Kidney epithelial cell (primary cell): ENCODE measurements around the gene CTR9. TPM values are rescaled to one million over a fixed set of nuclear protein-coding genes. Genes with fewer than 3 reads are reported as not detected.

ENCODE experiments used
- DNase-seq: peaks from one replicate; pipeline ENCODE4 v3.0.0-alpha.2; 2010; ENCODE audit warnings: low read depth
- H3K27me3 ChIP-seq: 2 replicates; pipeline ENCODE4 v1.6.0; 2011; ENCODE audit warnings: low read length; ENCODE audit not compliant: control insufficient read depth, insufficient read depth
- H3K36me3 ChIP-seq: 2 replicates; pipeline ENCODE4 v1.5.1; 2011; ENCODE audit warnings: low read length; ENCODE audit not compliant: control insufficient read depth, insufficient read depth
- H3K4me3 ChIP-seq: 2 replicates; pipeline ENCODE4 v1.5.1; 2011; ENCODE audit warnings: low read depth, mild to moderate bottlenecking, control low read depth, low read length
- CTCF ChIP-seq: IDR thresholded peaks from 2 replicates; pipeline ENCODE4 v1.5.1; 2011; ENCODE audit warnings: mild to moderate bottlenecking, moderate library complexity, low read length, control low read depth, inconsistent platforms; ENCODE audit not compliant: insufficient read depth, poor library complexity, severe bottlenecking
- total RNA-seq: library from RNA; depleted of rRNA; stranded (reverse); fragments of >200 nt; gene quantifications from 2 replicates; pipeline ENCODE4 v1.2.3, GENCODE V29; 2015

CTR9 gene
- total RNA-seq, 1 donor from 2014 or later, result 23.1 TPM

- DNase-seq, result no peak
Measured at GRCh38 chr11:10778217-10778970, 27.3 kb downstream of the CTR9 start.

GRCh38 chr11:10779086-10779485 is 28.0 kb downstream of the CTR9 start:
- Histone ChIP-seq H3K4me3 (no peak overlapping the region), H3K36me3 (peaks cover 2% of the 10 kb centered on the region), H3K27me3 (no peaks in the 10 kb centered on the region)
- TF ChIP-seq CTCF, result no peak
- no peak for DNase-seq

More at GRCh38 chr11:10778217-10778970, 27.3 kb downstream of the CTR9 start:
- Histone ChIP-seq H3K36me3 (peaks cover 2% of the 10 kb centered on the region), H3K4me3 (no peak overlapping the region), H3K27me3 (no peaks in the 10 kb centered on the region)
- TF ChIP-seq CTCF, result no peak

GRCh38 chr11:10780040-10780439 is 29.0 kb downstream of the CTR9 start:
- no peaks in the 10 kb centered on the region for H3K36me3 ChIP-seq
- no peak for DNase-seq
- H3K4me3 ChIP-seq, result no peak overlapping the region
- no peaks in the 10 kb centered on the region for H3K27me3 ChIP-seq
- TF ChIP-seq CTCF, result no peak

GRCh38 chr11:10784232-10785145 is 33.4 kb downstream of the CTR9 start:
- no peaks in the 10 kb centered on the region for H3K27me3 ChIP-seq
- no peaks in the 10 kb centered on the region for H3K36me3 ChIP-seq
- no peak for TF ChIP-seq CTCF
- no peak overlapping the region for H3K4me3 ChIP-seq
- DNase-seq, result no peak

- Histone ChIP-seq H3K36me3 (no peaks in the 10 kb centered on the region), H3K4me3 (no peak overlapping the region), H3K27me3 (no peaks in the 10 kb centered on the region)
- no peak for TF ChIP-seq CTCF
- DNase-seq, result no peak
Measured at GRCh38 chr11:10785146-10785474, 34.1 kb downstream of the CTR9 start.

GRCh38 chr11:10786451-10786850 is 35.4 kb downstream of the CTR9 start:
- DNase-seq, result no peak
- H3K4me3 ChIP-seq, result no peak overlapping the region
- no peaks in the 10 kb centered on the region for H3K27me3 ChIP-seq
- H3K36me3 ChIP-seq, result no peaks in the 10 kb centered on the region
- TF ChIP-seq CTCF, result no peak
